Lung (tissue), 12 donors: ENCODE measurements around the gene CAST. TPM values are rescaled to one million over a fixed set of nuclear protein-coding genes. Genes with fewer than 3 reads are reported as not detected.

Experiments used
- ATAC-seq: fragments of 200-7000 bp; cut with Tn5 transposase; one replicate; pipeline ENCODE4 v1.9.1; 2020; ENCODE audit warnings: moderate number of reproducible peaks; ENCODE audit not compliant: insufficient read depth, low FRiP score
- DNase-seq, 3 donors: peaks; one replicate each; pipeline ENCODE4 v3.0.0-alpha.2; 2013 to 2017
- H3K27ac ChIP-seq, 2 donors: one replicate each; pipeline ENCODE4 v1.5.1; 2013; ENCODE audit warnings: mild to moderate bottlenecking in 2 of 2, moderate library complexity in 2 of 2, control low read depth in 1 of 2, inconsistent platforms in 1 of 2, low read depth in 1 of 2, low read length in 1 of 2
- H3K27me3 ChIP-seq, 3 donors: one replicate each; pipeline ENCODE4 v1.5.1; 2013; ENCODE audit warnings: low read length in 2 of 3; ENCODE audit not compliant: control insufficient read depth in 3 of 3, insufficient read depth in 3 of 3
- H3K36me3 ChIP-seq, 4 donors: one replicate each; pipeline ENCODE4 v1.5.1; 2013; ENCODE audit warnings: low read length in 4 of 4, mild to moderate bottlenecking in 1 of 4, moderate library complexity in 1 of 4; ENCODE audit not compliant: control insufficient read depth in 4 of 4, insufficient read depth in 4 of 4
- H3K4me1 ChIP-seq, 5 donors: one replicate each; pipeline ENCODE4 v1.5.1; 2013; ENCODE audit warnings: low read length in 5 of 5, mild to moderate bottlenecking in 2 of 5, moderate library complexity in 1 of 5; ENCODE audit not compliant: control insufficient read depth in 5 of 5, insufficient read depth in 5 of 5
- H3K4me3 ChIP-seq: one replicate; pipeline ENCODE4 v1.5.1; 2013; ENCODE audit warnings: mild to moderate bottlenecking, control low read depth, moderate library complexity
- H3K9ac ChIP-seq, 2 donors: one replicate each; pipeline ENCODE4 v1.5.1; 2013; ENCODE audit warnings: low read length in 2 of 2, control low read depth in 1 of 2; ENCODE audit not compliant: insufficient read depth in 1 of 2
- H3K9me3 ChIP-seq, 4 donors: one replicate each; pipeline ENCODE4 v1.5.1; 2013; ENCODE audit warnings: low read length in 3 of 4, mild to moderate bottlenecking in 1 of 4, moderate library complexity in 1 of 4; ENCODE audit not compliant: control insufficient read depth in 4 of 4, insufficient read depth in 3 of 4
- CTCF ChIP-seq: IDR thresholded peaks from 2 replicates; pipeline ENCODE4 v1.5.1; 2012; ENCODE audit warnings: mild to moderate bottlenecking; ENCODE audit errors: control extremely low read depth, extremely low read depth
- WGBS, 2 donors: extraction: QIAGEN DNeasy Blood & Tissue Kit; methylation state at CpG; one replicate each; pipeline ENCODE4 v1.1.7; 2013; 5-methylcytosine and 5-hydroxymethylcytosine counted together
- polyA plus RNA-seq, 2 donors: library from polyadenylated mRNA; stranded (reverse); fragments of 200-250 nt; gene quantifications; one replicate each; pipeline ENCODE4 v1.2.1, GENCODE V29; 2013
- total RNA-seq, 2 donors: library from RNA; depleted of rRNA in 1 of 2; stranded (reverse); fragments of >200 nt in 1 of 2; gene quantifications; one replicate each; pipeline ENCODE4 v1.2.1, GENCODE V29; 2014 to 2021
- donor health status: control.
- donor health status: control.
- donor health status: Bipolar disorder and iron deficiency.
- donor health status: healthy.
- donor health status: DM: yes; HTN: yes; CAD: no.

Gene CAST
- total and polyA plus RNA-seq, 4 donors, result 84.8 to 279 (median 184) TPM

DNA sequence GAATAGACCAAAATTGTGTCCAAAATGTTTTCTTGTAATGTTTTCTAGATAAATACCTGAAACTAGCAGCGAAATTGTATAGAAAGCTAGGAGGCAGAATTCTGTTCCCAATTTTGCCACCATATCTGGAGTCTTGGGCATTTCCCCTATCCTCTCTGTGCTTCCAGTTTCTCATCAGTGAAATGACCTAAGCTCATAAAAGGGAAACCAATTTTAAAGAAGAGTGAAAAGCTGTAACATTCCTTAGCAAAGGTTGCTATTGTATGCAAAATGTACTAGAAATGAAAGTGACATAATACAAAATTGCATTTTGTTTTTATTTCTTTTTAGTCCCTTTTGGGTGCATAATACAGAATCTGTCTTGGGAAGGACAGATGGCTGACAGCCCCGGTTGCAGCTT is 36.8 kb upstream of the CAST start:
- Histone ChIP-seq H3K4me3 (no peak overlapping the region), H3K4me1 (peaks cover 0 to 14% (median 0%) of the 10 kb centered on the region in 5 donors), H3K27ac (no peak overlapping the region), H3K9me3 (no peaks in the 10 kb centered on the region), H3K27me3 (no peaks in the 10 kb centered on the region), H3K9ac (no peak overlapping the region), H3K36me3 (no peaks in the 10 kb centered on the region)
- no peak for ATAC-seq
- WGBS, 2 donors, result 82 to 84% methylated on average over 2 of the region's 2 CpGs
- no peak for DNase-seq
- no peak for TF ChIP-seq CTCF

GRCh38 chr5:96626956-96627355 is 35.2 kb upstream of the CAST start:
- Histone ChIP-seq H3K9ac (no peak overlapping the region), H3K27ac (no peak overlapping the region), H3K4me1 (peaks cover 0 to 14% (median 0%) of the 10 kb centered on the region in 5 donors), H3K27me3 (no peaks in the 10 kb centered on the region), H3K4me3 (no peak overlapping the region), H3K36me3 (no peaks in the 10 kb centered on the region), H3K9me3 (no peaks in the 10 kb centered on the region)
- TF ChIP-seq CTCF, result no peak
- DNase-seq (no peak), ATAC-seq (no peak)
- 69 to 78% methylated on average over 2 of the region's 2 CpGs for WGBS, 2 donors

GRCh38 chr5:96627792-96628398 is 34.3 kb upstream of the CAST start:
- Histone ChIP-seq H3K9ac (peak overlapping the region in 1 of 2 donors; percentile 1), H3K36me3 (no peaks in the 10 kb centered on the region), H3K4me1 (peaks cover 0 to 14% (median 0%) of the 10 kb centered on the region in 5 donors), H3K27me3 (no peaks in the 10 kb centered on the region), H3K4me3 (no peak overlapping the region), H3K27ac (no peak overlapping the region), H3K9me3 (no peaks in the 10 kb centered on the region)
- WGBS, 2 donors, result 68 to 83% methylated on average over 2 of the region's 2 CpGs
- no peak for TF ChIP-seq CTCF
- ATAC-seq, result peak; percentile 43
- DNase-seq, result peak in 1 of 3 donors; percentile 42

- peaks cover 0 to 14% (median 0%) of the 10 kb centered on the region in 5 donors for H3K4me1 ChIP-seq
- H3K27me3 ChIP-seq, result no peaks in the 10 kb centered on the region
- ATAC-seq, result no peak
- peak in 2 of 3 donors; percentile 47 to 63 for DNase-seq
- no peaks in the 10 kb centered on the region for H3K36me3 ChIP-seq
- H3K27ac ChIP-seq, result no peak overlapping the region
- TF ChIP-seq CTCF, result no peak
- H3K9ac ChIP-seq, result no peak overlapping the region
- no peaks in the 10 kb centered on the region for H3K9me3 ChIP-seq
- 75 to 81% methylated on average over 3 of the region's 3 CpGs for WGBS, 2 donors
- H3K4me3 ChIP-seq, result no peak overlapping the region
Observed at GRCh38 chr5:96628406-96628805, 33.8 kb upstream of the CAST start.
